Dermis blood vessel endothelial cell (primary cell): ENCODE measurements around the gene TIMM9. TPM values are rescaled to one million over a fixed set of nuclear protein-coding genes. Genes with fewer than 3 reads are reported as not detected.
"Not testable (repeated sequence)": the region's sequence is repeated elsewhere in the genome, so short reads cannot be mapped to it uniquely, and the experiment has no call there.

Source experiments
- DNase-seq: peaks from one replicate; pipeline ENCODE4 v3.0.0; 2010
- total RNA-seq: library from RNA; depleted of rRNA; stranded (reverse); fragments of >200 nt; gene quantifications from 2 replicates; pipeline ENCODE4 v1.2.3, GENCODE V29; 2014

The TIMM9 gene
- total RNA-seq, 1 donor from 2014 or later, result 17.0 TPM

DNA sequence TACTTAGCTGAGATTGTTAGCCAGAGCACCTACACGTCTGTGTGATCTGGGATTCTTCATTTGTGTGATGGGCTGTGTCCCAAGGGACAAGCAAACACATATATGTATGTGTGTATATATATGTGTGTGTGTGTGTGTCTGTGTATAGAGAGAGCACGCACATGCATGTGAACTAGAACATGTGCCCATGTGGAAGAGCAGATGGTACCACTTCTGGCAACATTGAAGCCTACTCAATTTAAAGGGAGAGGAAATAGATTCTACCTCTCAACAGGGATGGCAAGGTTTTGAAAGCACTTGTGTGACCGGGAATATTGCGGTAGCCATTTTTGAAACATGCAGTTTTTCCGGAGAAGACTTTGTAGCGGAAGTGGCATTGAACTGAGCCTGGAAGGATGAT lies 30.2 kb downstream of the TIMM9 start:
- no peak for DNase-seq

- peak; percentile 75 for DNase-seq
Measured at GRCh38 chr14:58395812-58396788, 31.2 kb downstream of the TIMM9 start, which contains the start of gene TOMM20L. Gene TOMM20L (plus strand): TSS chr14:58395930. CDS start chr14:58395958, 28 bp downstream.

- no peak for DNase-seq
Measured at GRCh38 chr14:58395562-58395811, 31.8 kb downstream of the TIMM9 start.

DNA sequence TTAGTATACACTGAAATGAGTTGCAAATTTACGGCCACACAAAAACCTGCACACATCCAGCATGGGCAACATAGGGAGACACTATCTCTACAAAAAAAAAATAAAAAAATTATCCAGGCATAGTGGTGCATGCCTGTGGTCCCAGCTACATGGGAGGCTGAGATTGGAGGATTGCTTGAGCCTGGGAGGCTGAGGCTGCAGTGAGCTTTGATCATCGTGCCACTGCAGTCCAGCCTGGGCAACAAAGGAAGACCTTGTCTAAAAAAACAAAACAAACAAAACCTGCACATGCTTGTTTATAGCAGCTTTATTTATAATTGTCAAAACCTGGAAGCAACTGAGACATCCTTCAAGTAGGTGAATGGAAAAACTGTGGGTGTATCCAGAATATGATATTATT lies 36.5 kb downstream of the TIMM9 start:
- DNase-seq, result no peak

- DNase-seq, result no peak
Measured at GRCh38 chr14:58376791-58377190, 50.5 kb downstream of the TIMM9 start.

DNA sequence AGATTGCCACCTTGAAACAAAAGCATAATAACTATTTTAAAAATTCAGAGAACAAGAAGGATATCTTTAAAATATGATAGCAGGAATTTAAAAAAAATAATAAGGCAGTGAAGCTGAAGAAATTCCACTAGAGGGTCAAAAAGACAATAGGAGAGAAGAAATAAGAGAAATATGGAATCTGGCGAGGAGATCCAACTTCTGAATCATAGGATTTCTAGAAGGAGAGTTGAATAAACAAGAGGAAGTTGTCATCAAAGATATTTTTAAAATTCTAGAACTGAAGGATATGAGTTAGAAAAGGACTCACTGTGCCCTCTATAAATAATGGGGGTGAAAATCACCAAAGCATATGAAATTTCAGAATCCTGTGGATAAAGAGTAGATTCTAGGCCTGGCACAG lies 58.4 kb downstream of the TIMM9 start:
- DNase-seq, result peak; percentile 57

GRCh38 chr14:58367296-58367695 lies 60.0 kb downstream of the TIMM9 start:
- no peak for DNase-seq

DNA sequence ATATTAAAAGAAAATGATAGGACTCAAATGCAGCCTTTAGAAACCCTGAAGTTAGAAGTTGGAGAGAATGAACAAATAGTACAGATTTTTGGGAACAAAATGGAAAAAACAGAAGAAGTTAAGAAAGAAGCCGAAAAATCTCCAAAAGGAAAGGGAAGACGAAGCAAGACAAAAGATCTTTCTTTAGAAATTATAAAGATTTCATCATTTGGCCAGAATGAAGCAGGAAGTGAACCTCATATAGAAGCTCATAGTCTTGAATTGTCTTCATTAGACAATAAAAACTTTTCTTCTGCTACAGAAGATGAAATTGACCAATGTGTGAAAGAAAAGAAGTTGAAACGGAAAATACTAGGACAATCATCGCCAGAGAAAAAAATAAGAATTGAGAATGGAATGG lies 63.0 kb downstream of the TIMM9 start:
- DNase-seq, result no peak

DNA sequence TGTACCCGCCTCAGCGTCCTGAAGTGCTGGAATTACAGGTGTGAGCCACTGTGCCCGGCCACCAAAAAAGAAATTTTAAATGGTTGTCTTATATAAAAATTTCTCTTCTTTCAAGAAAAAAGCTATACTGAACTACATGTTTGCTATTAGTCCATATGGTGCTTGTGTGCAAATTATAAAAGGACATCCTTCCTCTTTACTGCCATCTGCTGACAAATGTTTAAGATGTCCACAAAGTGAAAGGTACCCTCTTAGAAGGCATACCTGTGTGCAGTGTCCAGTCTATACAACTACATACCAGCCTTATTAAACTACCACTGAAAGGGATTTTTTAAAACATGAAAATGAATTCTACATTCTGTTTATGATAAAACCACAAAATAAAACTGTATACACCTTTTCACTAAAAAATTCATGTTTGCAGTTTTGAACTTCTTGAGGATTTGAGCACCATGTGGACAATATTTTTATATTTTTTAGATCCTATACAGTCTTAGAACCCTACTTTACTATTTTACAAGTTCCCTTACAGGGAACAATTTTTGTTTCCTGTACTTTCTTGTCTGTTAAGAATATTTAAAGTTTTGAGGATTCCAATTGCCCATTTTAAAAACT lies 64.4 kb downstream of the TIMM9 start:
- peak; percentile 48 for DNase-seq

DNA sequence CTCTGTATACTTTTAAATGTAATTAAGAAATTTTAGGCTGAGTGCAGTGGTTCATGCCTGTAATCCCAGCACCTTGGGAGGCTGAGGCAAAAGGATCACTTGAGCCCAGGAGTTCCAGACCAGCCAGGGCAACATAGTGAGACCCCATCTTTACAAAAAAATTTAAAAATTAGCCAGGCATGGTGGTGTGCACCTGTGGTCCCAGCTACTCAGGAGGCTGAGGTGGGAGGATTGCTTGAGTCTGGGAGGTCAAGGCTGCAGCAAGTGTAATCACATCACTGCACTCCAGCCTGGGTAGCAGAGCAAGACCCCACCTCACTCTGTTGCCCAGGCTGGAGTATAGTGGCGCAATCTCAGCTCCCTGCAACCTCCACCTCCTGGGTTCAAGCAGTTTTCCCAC lies 65.1 kb downstream of the TIMM9 start:
- not testable (repeated sequence) for DNase-seq

Other genes starting within 250 kb of the TIMM9 start
- gene ACTR10, start 227.4 kb downstream of the TIMM9 start, total RNA-seq, result 39.6 and 42.4 TPM in 2 replicates
- gene PSMA3, start 182.7 kb downstream of the TIMM9 start, total RNA-seq, result 102 and 157 TPM in 2 replicates
- gene ARID4A, start 129.0 kb downstream of the TIMM9 start, total RNA-seq, result 15.9 and 17.9 TPM in 2 replicates
- not detected in 2 replicates for gene TOMM20L, start 31.6 kb downstream of the TIMM9 start, total RNA-seq
- 20.9 and 36.8 TPM in 2 replicates for gene KIAA0586, start 188 bp upstream of the TIMM9 start, total RNA-seq
- gene DACT1, start 210.4 kb upstream of the TIMM9 start, total RNA-seq, result 0.05 and 0.34 TPM in 2 replicates